ENCODE results near the gene WWC2.

Gene WWC2

GRCh38 chr4:183360161-183360919 lies 261.3 kb downstream of the WWC2 start:
- no peak overlapping the region for H3K4me2 ChIP-seq (ENCODE audit: low read length)
- WGBS (ENCODE audit: extremely low coverage, insufficient coverage, low lambda C conversion rate), result no CpG with 5 or more reads among the region's 11 CpGs

GRCh38 chr4:183362036-183362435 lies 263.0 kb downstream of the WWC2 start:
- H2BK5ac ChIP-seq (ENCODE audit: low read length), result no peak overlapping the region
- H3K9ac ChIP-seq (ENCODE audit: low read length), result no peak overlapping the region
- no peak overlapping the region for H3K23ac ChIP-seq (ENCODE audit: low read length)
- no peak overlapping the region for H3K18ac ChIP-seq (ENCODE audit: low read length)
- H2BK120ac ChIP-seq (ENCODE audit: low read depth, low read length), result no peak overlapping the region
- H4K5ac ChIP-seq (ENCODE audit: low read length), result no peak overlapping the region
- H2AK5ac ChIP-seq (ENCODE audit: low read length), result no peak overlapping the region
- no peaks in the 10 kb centered on the region for H3K36me3 ChIP-seq (ENCODE audit: control insufficient read depth, insufficient read depth, low read length)
- no peak overlapping the region for H4K8ac ChIP-seq (ENCODE audit: low read depth, low read length)
- no peak overlapping the region for H3K56ac ChIP-seq (ENCODE audit: low read length)
- H3K27me3 ChIP-seq (ENCODE audit: insufficient read depth, low read length, poor library complexity), result no peaks in the 10 kb centered on the region
- no peaks in the 10 kb centered on the region for H3K4me1 ChIP-seq (ENCODE audit: control insufficient read depth, low read depth, low read length)
- H3K27ac ChIP-seq (ENCODE audit: low read depth, low read length), result no peak overlapping the region
- no peak for DNase-seq
- no peaks in the 10 kb centered on the region for H3K79me1 ChIP-seq (ENCODE audit: low read length)
- no peak overlapping the region for H3K4me3 ChIP-seq (ENCODE audit: low read length)
- H2BK15ac ChIP-seq (replicated peaks; ENCODE audit: low read depth), result no peak overlapping the region
- no peak overlapping the region for H3K4me2 ChIP-seq (ENCODE audit: low read length)
- no peak overlapping the region for H3K4ac ChIP-seq (ENCODE audit: low read depth, low read length)
- WGBS (ENCODE audit: extremely low coverage, insufficient coverage, low lambda C conversion rate), result no CpG with 5 or more reads among the region's 4 CpGs
- H3K79me2 ChIP-seq (ENCODE audit: control insufficient read depth, insufficient read depth, low read length), result no peaks in the 10 kb centered on the region

More at GRCh38 chr4:183360161-183360919, 261.3 kb downstream of the WWC2 start:
- Histone ChIP-seq H2BK15ac (replicated peaks; ENCODE audit: low read depth) (no peak overlapping the region), H3K79me2 (ENCODE audit: control insufficient read depth, insufficient read depth, low read length) (no peaks in the 10 kb centered on the region), H4K8ac (ENCODE audit: low read depth, low read length) (no peak overlapping the region), H3K9ac (ENCODE audit: low read length) (no peak overlapping the region), H3K79me1 (ENCODE audit: low read length) (no peaks in the 10 kb centered on the region), H3K36me3 (ENCODE audit: control insufficient read depth, insufficient read depth, low read length) (no peaks in the 10 kb centered on the region), H3K27me3 (ENCODE audit: insufficient read depth, low read length, poor library complexity) (no peaks in the 10 kb centered on the region), H3K18ac (ENCODE audit: low read length) (no peak overlapping the region), H2BK120ac (ENCODE audit: low read depth, low read length) (no peak overlapping the region), H3K27ac (ENCODE audit: low read depth, low read length) (no peak overlapping the region), H2BK5ac (ENCODE audit: low read length) (no peak overlapping the region), H3K4ac (ENCODE audit: low read depth, low read length) (no peak overlapping the region), H3K56ac (ENCODE audit: low read length) (no peak overlapping the region), H2AK5ac (ENCODE audit: low read length) (no peak overlapping the region), H3K4me3 (ENCODE audit: low read length) (no peak overlapping the region), H3K23ac (ENCODE audit: low read length) (no peak overlapping the region), H4K5ac (ENCODE audit: low read length) (no peak overlapping the region), H3K4me1 (ENCODE audit: control insufficient read depth, low read depth, low read length) (no peaks in the 10 kb centered on the region)
- peak; percentile 42 for DNase-seq

DNA sequence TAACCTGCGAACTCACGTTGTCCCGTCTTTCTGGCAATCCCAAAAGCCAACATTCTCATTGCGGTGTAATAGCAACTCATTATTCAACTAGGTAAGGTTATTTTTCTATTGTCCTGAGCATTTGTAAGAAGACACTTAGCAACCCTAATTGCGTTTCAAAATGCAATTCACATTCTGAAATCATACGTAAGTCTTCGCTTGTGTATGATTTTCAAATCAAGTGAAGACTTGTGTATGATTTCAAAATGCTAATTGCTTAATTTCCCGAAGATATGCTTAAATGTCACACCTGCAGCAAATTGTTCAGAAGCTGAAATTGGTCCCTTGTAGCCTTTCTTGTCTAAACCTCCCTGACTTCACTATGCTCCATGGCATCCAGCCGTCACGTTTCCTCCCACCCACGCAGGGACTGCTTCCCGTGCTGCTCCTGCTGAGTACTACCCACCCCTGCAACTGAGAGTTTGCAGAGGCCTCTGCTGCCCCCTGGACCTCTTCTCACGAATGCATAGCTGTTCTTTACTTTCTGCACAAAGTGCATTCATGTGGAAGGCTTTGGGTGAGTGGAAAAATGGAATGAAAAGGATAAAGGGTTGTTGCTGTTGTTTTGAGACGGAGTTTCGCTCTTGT lies 264.0 kb downstream of the WWC2 start:
- H3K79me1 ChIP-seq (ENCODE audit: low read length), result no peaks in the 10 kb centered on the region
- no peak overlapping the region for H2BK5ac ChIP-seq (ENCODE audit: low read length)
- WGBS (ENCODE audit: extremely low coverage, insufficient coverage, low lambda C conversion rate), result no CpG with 5 or more reads among the region's 15 CpGs
- no peak overlapping the region for H3K23ac ChIP-seq (ENCODE audit: low read length)
- H3K9ac ChIP-seq (ENCODE audit: low read length), result no peak overlapping the region
- no peak overlapping the region for H4K5ac ChIP-seq (ENCODE audit: low read length)
- H3K4me3 ChIP-seq (ENCODE audit: low read length), result no peak overlapping the region
- no peak overlapping the region for H2BK15ac ChIP-seq (replicated peaks; ENCODE audit: low read depth)
- H2BK120ac ChIP-seq (ENCODE audit: low read depth, low read length), result no peak overlapping the region
- H3K4me2 ChIP-seq (ENCODE audit: low read length), result no peak overlapping the region
- no peak overlapping the region for H3K4ac ChIP-seq (ENCODE audit: low read depth, low read length)
- no peaks in the 10 kb centered on the region for H3K36me3 ChIP-seq (ENCODE audit: control insufficient read depth, insufficient read depth, low read length)
- no peak overlapping the region for H4K8ac ChIP-seq (ENCODE audit: low read depth, low read length)
- H3K18ac ChIP-seq (ENCODE audit: low read length), result no peak overlapping the region
- H3K56ac ChIP-seq (ENCODE audit: low read length), result no peak overlapping the region
- no peaks in the 10 kb centered on the region for H3K27me3 ChIP-seq (ENCODE audit: insufficient read depth, low read length, poor library complexity)
- DNase-seq, result peak; percentile 57
- no peak overlapping the region for H3K27ac ChIP-seq (ENCODE audit: low read depth, low read length)
- H3K4me1 ChIP-seq (ENCODE audit: control insufficient read depth, low read depth, low read length), result no peaks in the 10 kb centered on the region
- H2AK5ac ChIP-seq (ENCODE audit: low read length), result no peak overlapping the region
- H3K79me2 ChIP-seq (ENCODE audit: control insufficient read depth, insufficient read depth, low read length), result no peaks in the 10 kb centered on the region

GRCh38 chr4:183364025-183364424 lies 265.0 kb downstream of the WWC2 start:
- WGBS (ENCODE audit: extremely low coverage, insufficient coverage, low lambda C conversion rate), result no CpG with 5 or more reads among the region's 10 CpGs
- Histone ChIP-seq H3K79me1 (ENCODE audit: low read length) (no peaks in the 10 kb centered on the region), H3K36me3 (ENCODE audit: control insufficient read depth, insufficient read depth, low read length) (no peaks in the 10 kb centered on the region), H4K5ac (ENCODE audit: low read length) (no peak overlapping the region), H3K27me3 (ENCODE audit: insufficient read depth, low read length, poor library complexity) (no peaks in the 10 kb centered on the region), H3K27ac (ENCODE audit: low read depth, low read length) (no peak overlapping the region), H3K9ac (ENCODE audit: low read length) (no peak overlapping the region), H2AK5ac (ENCODE audit: low read length) (no peak overlapping the region), H2BK120ac (ENCODE audit: low read depth, low read length) (no peak overlapping the region), H3K4me2 (ENCODE audit: low read length) (no peak overlapping the region), H3K4me1 (ENCODE audit: control insufficient read depth, low read depth, low read length) (no peaks in the 10 kb centered on the region), H3K23ac (ENCODE audit: low read length) (no peak overlapping the region), H3K56ac (ENCODE audit: low read length) (no peak overlapping the region), H2BK5ac (ENCODE audit: low read length) (no peak overlapping the region), H3K18ac (ENCODE audit: low read length) (no peak overlapping the region), H3K4me3 (ENCODE audit: low read length) (no peak overlapping the region), H3K79me2 (ENCODE audit: control insufficient read depth, insufficient read depth, low read length) (no peaks in the 10 kb centered on the region), H4K8ac (ENCODE audit: low read depth, low read length) (no peak overlapping the region), H2BK15ac (replicated peaks; ENCODE audit: low read depth) (no peak overlapping the region), H3K4ac (ENCODE audit: low read depth, low read length) (no peak overlapping the region)
- DNase-seq, result peak; percentile 67

DNA sequence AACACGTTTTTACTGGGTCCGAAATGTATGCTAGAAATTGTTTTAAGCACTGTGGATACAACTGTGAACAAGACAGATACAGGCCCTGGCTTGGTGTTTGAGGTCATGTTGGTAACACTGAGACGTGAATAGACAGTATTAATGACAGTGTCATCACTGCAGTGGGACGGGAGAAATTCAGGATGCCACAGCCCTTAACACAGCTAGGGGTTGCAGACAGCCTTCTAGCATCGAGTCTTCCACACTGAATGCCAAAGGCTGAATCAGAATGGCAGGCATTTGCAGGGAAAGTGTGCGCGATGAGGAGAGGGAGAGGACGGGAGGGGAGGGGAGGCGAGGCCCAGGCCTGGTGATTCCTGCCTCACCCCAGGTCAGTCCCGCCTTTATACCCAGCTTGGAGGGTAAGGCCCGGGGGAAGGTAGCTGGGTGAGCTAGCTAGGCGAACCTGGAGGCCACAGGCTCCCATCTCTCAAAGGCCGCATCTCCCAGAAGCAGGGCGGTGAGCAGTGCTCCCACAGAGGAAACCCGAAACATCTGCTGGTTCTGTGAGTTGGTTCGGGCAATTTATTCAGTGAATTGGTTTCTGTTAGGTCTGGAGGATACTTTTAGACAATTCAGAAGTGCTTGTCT lies 267.3 kb downstream of the WWC2 start:
- Histone ChIP-seq H2BK5ac (ENCODE audit: low read length) (no peak overlapping the region), H3K36me3 (ENCODE audit: control insufficient read depth, insufficient read depth, low read length) (no peaks in the 10 kb centered on the region), H3K4me1 (ENCODE audit: control insufficient read depth, low read depth, low read length) (no peaks in the 10 kb centered on the region), H4K8ac (ENCODE audit: low read depth, low read length) (no peak overlapping the region), H3K18ac (ENCODE audit: low read length) (no peak overlapping the region), H2BK120ac (ENCODE audit: low read depth, low read length) (no peak overlapping the region), H2AK5ac (ENCODE audit: low read length) (no peak overlapping the region), H3K4ac (ENCODE audit: low read depth, low read length) (no peak overlapping the region), H3K27ac (ENCODE audit: low read depth, low read length) (no peak overlapping the region), H3K23ac (ENCODE audit: low read length) (no peak overlapping the region), H3K27me3 (ENCODE audit: insufficient read depth, low read length, poor library complexity) (no peaks in the 10 kb centered on the region), H3K56ac (ENCODE audit: low read length) (no peak overlapping the region), H3K79me1 (ENCODE audit: low read length) (no peaks in the 10 kb centered on the region), H3K4me3 (ENCODE audit: low read length) (no peak overlapping the region), H3K9ac (ENCODE audit: low read length) (no peak overlapping the region), H3K4me2 (ENCODE audit: low read length) (no peak overlapping the region), H3K79me2 (ENCODE audit: control insufficient read depth, insufficient read depth, low read length) (no peaks in the 10 kb centered on the region), H2BK15ac (replicated peaks; ENCODE audit: low read depth) (no peak overlapping the region), H4K5ac (ENCODE audit: low read length) (no peak overlapping the region)
- DNase-seq, result no peak
- no CpG with 5 or more reads among the region's 16 CpGs for WGBS (ENCODE audit: extremely low coverage, insufficient coverage, low lambda C conversion rate)

All from mesendoderm (in vitro differentiated cells).